ENCODE results near the gene BORCS5. TPM values are rescaled to one million over a fixed set of nuclear protein-coding genes. Genes with fewer than 3 reads are reported as not detected.
A peak's percentile ranks its signal among the peaks of the same experiment; 100 is the strongest.

BORCS5 gene
- total RNA-seq, 4 donors from 2014 or later, result 14.2 to 45.0 (median 25.6) TPM

DNA sequence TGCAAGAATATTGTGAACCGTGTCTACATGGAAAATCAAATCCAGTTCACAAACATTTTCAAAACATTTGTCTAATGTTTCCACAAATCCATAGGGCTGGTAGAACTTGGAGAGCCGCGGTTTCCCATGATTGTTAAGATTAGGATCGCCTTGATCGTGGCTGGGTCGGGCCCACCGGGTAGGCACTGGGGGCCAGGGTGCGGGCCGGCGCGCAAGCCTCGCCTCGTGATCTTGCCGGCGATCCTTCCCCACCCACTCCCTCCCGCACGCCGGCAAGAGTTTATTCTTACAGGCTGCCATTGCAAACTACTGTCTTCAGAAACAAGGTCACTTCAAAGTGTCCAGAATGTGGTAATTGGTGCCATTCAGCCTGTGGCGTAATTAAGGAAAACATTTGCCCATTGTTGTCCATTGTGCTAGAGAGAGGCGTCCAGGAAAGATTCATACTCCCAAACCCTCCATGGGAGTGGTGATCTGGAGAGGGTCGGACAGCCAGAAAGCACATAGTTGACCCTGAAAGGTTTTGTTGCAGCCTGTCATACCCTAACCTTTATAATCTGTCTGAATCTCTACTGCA lies 95.5 kb downstream of the BORCS5 start:
- H3K4me1 ChIP-seq, result peaks cover 0 to 14% (median 6%) of the 10 kb centered on the region in 4 donors
- no peaks in the 10 kb centered on the region for H3K36me3 ChIP-seq
- no peaks in the 10 kb centered on the region for H3K9me3 ChIP-seq
- 87 to 96% methylated on average over 21 of the region's 21 CpGs for WGBS, 2 donors
- DNase-seq (ENCODE audit: low spot score in 2 of 2), result no peak
- no peaks in the 10 kb centered on the region for H3K27me3 ChIP-seq
- H3K27ac ChIP-seq, result no peak overlapping the region
- no peak overlapping the region for H3K4me3 ChIP-seq
- TF ChIP-seq POLR2A (IDR thresholded peaks at IDR 0.05) (no peak), EP300 (IDR thresholded peaks at IDR 0.05) (no peak)
- TF ChIP-seq, protein P1, sequence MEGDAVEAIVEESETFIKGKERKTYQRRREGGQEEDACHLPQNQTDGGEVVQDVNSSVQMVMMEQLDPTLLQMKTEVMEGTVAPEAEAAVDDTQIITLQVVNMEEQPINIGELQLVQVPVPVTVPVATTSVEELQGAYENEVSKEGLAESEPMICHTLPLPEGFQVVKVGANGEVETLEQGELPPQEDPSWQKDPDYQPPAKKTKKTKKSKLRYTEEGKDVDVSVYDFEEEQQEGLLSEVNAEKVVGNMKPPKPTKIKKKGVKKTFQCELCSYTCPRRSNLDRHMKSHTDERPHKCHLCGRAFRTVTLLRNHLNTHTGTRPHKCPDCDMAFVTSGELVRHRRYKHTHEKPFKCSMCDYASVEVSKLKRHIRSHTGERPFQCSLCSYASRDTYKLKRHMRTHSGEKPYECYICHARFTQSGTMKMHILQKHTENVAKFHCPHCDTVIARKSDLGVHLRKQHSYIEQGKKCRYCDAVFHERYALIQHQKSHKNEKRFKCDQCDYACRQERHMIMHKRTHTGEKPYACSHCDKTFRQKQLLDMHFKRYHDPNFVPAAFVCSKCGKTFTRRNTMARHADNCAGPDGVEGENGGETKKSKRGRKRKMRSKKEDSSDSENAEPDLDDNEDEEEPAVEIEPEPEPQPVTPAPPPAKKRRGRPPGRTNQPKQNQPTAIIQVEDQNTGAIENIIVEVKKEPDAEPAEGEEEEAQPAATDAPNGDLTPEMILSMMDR (IDR thresholded peaks at IDR 0.05), result no peak

GRCh38 chr12:12453635-12454034 lies 96.8 kb downstream of the BORCS5 start:
- Histone ChIP-seq H3K36me3 (no peaks in the 10 kb centered on the region), H3K27me3 (no peaks in the 10 kb centered on the region), H3K4me1 (peaks cover 0 to 21% (median 6%) of the 10 kb centered on the region in 4 donors), H3K4me3 (no peak overlapping the region), H3K9me3 (no peaks in the 10 kb centered on the region), H3K27ac (no peak overlapping the region)
- 94 to 97% methylated on average over 1 of the region's 1 CpG for WGBS, 2 donors
- TF ChIP-seq EP300 (IDR thresholded peaks at IDR 0.05) (no peak), POLR2A (IDR thresholded peaks at IDR 0.05) (no peak)
- TF ChIP-seq, protein P1 (IDR thresholded peaks at IDR 0.05), result no peak
- DNase-seq (ENCODE audit: low spot score in 2 of 2), result no peak

DNA sequence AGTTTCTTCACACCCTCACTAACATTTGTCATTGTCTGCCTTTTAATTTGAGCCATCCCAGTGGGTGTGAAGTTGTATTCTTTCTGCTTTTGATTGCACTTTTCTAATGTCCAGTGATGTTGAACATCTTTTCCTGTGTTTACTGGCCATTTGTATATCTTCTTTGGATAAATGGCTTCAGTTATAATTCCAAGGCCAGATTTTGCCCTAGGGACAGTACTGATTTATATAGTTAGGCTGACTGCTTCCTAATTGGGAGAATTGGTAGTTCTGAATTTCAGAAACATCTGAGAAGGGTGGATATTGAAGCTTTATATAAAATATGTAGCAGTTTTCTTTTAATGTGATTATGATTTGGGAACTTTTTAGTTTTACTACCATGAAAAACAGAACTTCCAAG lies 97.4 kb downstream of the BORCS5 start:
- Histone ChIP-seq H3K27ac (no peak overlapping the region), H3K9me3 (no peaks in the 10 kb centered on the region), H3K27me3 (no peaks in the 10 kb centered on the region), H3K4me1 (peaks cover 0 to 17% (median 5%) of the 10 kb centered on the region in 4 donors), H3K36me3 (no peaks in the 10 kb centered on the region), H3K4me3 (no peak overlapping the region)
- no peak for DNase-seq (ENCODE audit: low spot score in 2 of 2)
- TF ChIP-seq EP300 (IDR thresholded peaks at IDR 0.05), result no peak
- TF ChIP-seq POLR2A (IDR thresholded peaks at IDR 0.05), result no peak
- TF ChIP-seq, protein P1 (IDR thresholded peaks at IDR 0.05), result no peak

DNA sequence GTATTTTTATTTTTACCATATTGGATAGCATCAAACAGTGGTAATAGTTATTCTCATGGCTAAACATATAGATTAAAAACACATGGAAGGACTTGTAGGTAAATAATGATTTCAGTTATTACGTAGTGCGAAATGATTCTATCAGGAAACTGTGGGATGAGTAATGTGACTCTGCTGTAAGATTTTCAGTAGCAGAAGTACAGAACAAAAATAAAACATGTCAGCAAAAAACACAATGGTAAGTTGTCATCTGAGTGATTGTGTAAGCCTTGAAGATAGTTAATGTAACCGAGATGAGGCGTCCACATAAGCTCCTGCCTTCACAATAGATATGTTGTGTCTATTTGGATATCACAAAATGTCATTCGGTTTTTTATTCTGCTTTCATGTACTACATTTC lies 99.8 kb downstream of the BORCS5 start:
- TF ChIP-seq, protein P1 (IDR thresholded peaks at IDR 0.05), result no peak
- TF ChIP-seq POLR2A (IDR thresholded peaks at IDR 0.05) (peak in 1 of 2 donors; percentile 13), EP300 (IDR thresholded peaks at IDR 0.05) (peak; percentile 19 to 25)
- no peak overlapping the region for H3K4me3 ChIP-seq
- H3K36me3 ChIP-seq, result no peaks in the 10 kb centered on the region
- no peak for DNase-seq (ENCODE audit: low spot score in 2 of 2)
- no peaks in the 10 kb centered on the region for H3K27me3 ChIP-seq
- peaks cover 0 to 7% (median 0%) of the 10 kb centered on the region in 4 donors for H3K4me1 ChIP-seq
- WGBS, 2 donors, result 49 to 68% methylated on average over 5 of the region's 5 CpGs
- no peaks in the 10 kb centered on the region for H3K9me3 ChIP-seq
- peak overlapping the region in 1 of 4 donors; percentile 1 for H3K27ac ChIP-seq

- H3K4me3 ChIP-seq, result no peak overlapping the region
- H3K27me3 ChIP-seq, result no peaks in the 10 kb centered on the region
- TF ChIP-seq POLR2A (IDR thresholded peaks at IDR 0.05) (no peak), EP300 (IDR thresholded peaks at IDR 0.05) (no peak)
- TF ChIP-seq, protein P1 (IDR thresholded peaks at IDR 0.05), result no peak
- no peaks in the 10 kb centered on the region for H3K9me3 ChIP-seq
- H3K27ac ChIP-seq, result no peak overlapping the region
- H3K36me3 ChIP-seq, result peaks cover 0 to 7% (median 0%) of the 10 kb centered on the region in 3 donors
- no peak for DNase-seq (ENCODE audit: low spot score in 2 of 2)
- WGBS, 2 donors, result 93 to 94% methylated on average over 8 of the region's 8 CpGs
- peaks cover 0 to 7% (median 0%) of the 10 kb centered on the region in 4 donors for H3K4me1 ChIP-seq
These were observed 104.4 kb downstream of the BORCS5 start for GRCh38 chr12:12460935-12461922.
